H9 (cell line): ENCODE results near the gene ALG14. TPM values are rescaled to one million over a fixed set of nuclear protein-coding genes. Genes with fewer than 3 reads are reported as not detected.

ENCODE experiments used
- DNase-seq: peaks from one replicate; pipeline ENCODE4 v3.0.0-alpha.2; 2017
- H2AFZ ChIP-seq: one replicate; pipeline ENCODE4 v1.6.1; 2013; ENCODE audit warnings: mild to moderate bottlenecking, low read length, control low read depth, moderate library complexity
- H2AK5ac ChIP-seq: 2 replicates; pipeline ENCODE4 v1.6.1; 2013; ENCODE audit warnings: low read length, control low read depth, mixed read lengths; ENCODE audit not compliant: insufficient read length
- H2BK120ac ChIP-seq: one replicate; pipeline ENCODE4 v1.6.1; 2013; ENCODE audit warnings: low read depth, mild to moderate bottlenecking, low read length, control low read depth, inconsistent platforms; ENCODE audit not compliant: poor library complexity, severe bottlenecking
- H2BK12ac ChIP-seq: 2 replicates; pipeline ENCODE4 v1.6.1; 2013; ENCODE audit warnings: low read length, control low read depth, mixed read lengths, low read depth; ENCODE audit not compliant: insufficient read length
- H2BK15ac ChIP-seq: 2 replicates; pipeline ENCODE4 v1.6.1; 2013; ENCODE audit warnings: low read depth, low read length, control low read depth
- H2BK20ac ChIP-seq: one replicate; pipeline ENCODE4 v1.6.1; 2013; ENCODE audit warnings: low read depth, mild to moderate bottlenecking, low read length, control low read depth, inconsistent platforms; ENCODE audit not compliant: poor library complexity, severe bottlenecking
- H2BK5ac ChIP-seq: 2 replicates; pipeline ENCODE4 v1.6.1; 2013; ENCODE audit warnings: low read length, control low read depth, mixed read lengths; ENCODE audit not compliant: insufficient read length
- H3K14ac ChIP-seq: 2 replicates; pipeline ENCODE4 v1.6.1; 2013; ENCODE audit warnings: low read length, control low read depth; ENCODE audit not compliant: insufficient read depth
- H3K18ac ChIP-seq: 2 replicates; pipeline ENCODE4 v1.6.1; 2013; ENCODE audit warnings: low read depth, mild to moderate bottlenecking, mixed read lengths, low read length, control low read depth; ENCODE audit not compliant: insufficient read length
- H3K23ac ChIP-seq: 2 replicates; pipeline ENCODE4 v1.6.1; 2013; ENCODE audit warnings: low read length, control low read depth, mixed read lengths, low read depth; ENCODE audit not compliant: insufficient read length
- H3K23me2 ChIP-seq: 2 replicates; pipeline ENCODE4 v1.6.1; 2013; ENCODE audit warnings: low read depth, mild to moderate bottlenecking, mixed read lengths, low read length, control low read depth; ENCODE audit not compliant: insufficient read length, poor library complexity, severe bottlenecking
- H3K27ac ChIP-seq: 2 replicates; pipeline ENCODE4 v1.5.1; 2013; ENCODE audit warnings: low read length, control low read depth, mixed read lengths, low read depth; ENCODE audit not compliant: insufficient read length
- H3K27me3 ChIP-seq: 2 replicates; pipeline ENCODE4 v1.6.1; 2013; ENCODE audit warnings: low read length, control low read depth, inconsistent platforms; ENCODE audit not compliant: insufficient read depth
- H3K4ac ChIP-seq: 2 replicates; pipeline ENCODE4 v1.6.1; 2013; ENCODE audit warnings: low read depth, mild to moderate bottlenecking, control low read depth, inconsistent platforms, low read length, moderate library complexity
- H3K4me1 ChIP-seq: 2 replicates; pipeline ENCODE4 v1.6.1; 2013; ENCODE audit warnings: low read length, control low read depth, inconsistent platforms; ENCODE audit not compliant: insufficient read depth
- H3K4me2 ChIP-seq: 2 replicates; pipeline ENCODE4 v1.6.1; 2013; ENCODE audit warnings: low read length, control low read depth, mixed read lengths; ENCODE audit not compliant: insufficient read length, insufficient read depth
- H3K56ac ChIP-seq: 2 replicates; pipeline ENCODE4 v1.6.1; 2013; ENCODE audit warnings: low read depth, mild to moderate bottlenecking, mixed read lengths, low read length, control low read depth; ENCODE audit not compliant: insufficient read length
- H3K79me1 ChIP-seq: 2 replicates; pipeline ENCODE4 v1.6.1; 2013; ENCODE audit warnings: low read depth, mild to moderate bottlenecking, moderate library complexity, low read length, control low read depth, inconsistent platforms; ENCODE audit not compliant: insufficient read depth, poor library complexity, severe bottlenecking
- H3K79me2 ChIP-seq: 2 replicates; pipeline ENCODE4 v1.6.1; 2013; ENCODE audit warnings: low read length, control low read depth, inconsistent platforms; ENCODE audit not compliant: insufficient read depth
- H3K9ac ChIP-seq: 2 replicates; pipeline ENCODE4 v1.6.1; 2013; ENCODE audit warnings: low read length, control low read depth, mixed read lengths; ENCODE audit not compliant: insufficient read length; ENCODE audit errors: extremely low read depth
- H3K9me3 ChIP-seq: one replicate; pipeline ENCODE4 v1.6.1; 2013; ENCODE audit warnings: low read depth, low read length, inconsistent platforms; ENCODE audit not compliant: control insufficient read depth
- H3T11ph ChIP-seq: one replicate; pipeline ENCODE4 v1.6.1; 2013; ENCODE audit warnings: mild to moderate bottlenecking, low read length, control low read depth, inconsistent platforms
- H4K20me1 ChIP-seq: one replicate; pipeline ENCODE4 v1.6.1; 2013; ENCODE audit not compliant: control insufficient read depth, insufficient read length, insufficient read depth
- H4K5ac ChIP-seq: 2 replicates; pipeline ENCODE4 v1.6.1; 2013; ENCODE audit warnings: low read depth, mild to moderate bottlenecking, mixed read lengths, low read length, control low read depth; ENCODE audit not compliant: insufficient read length
- H4K8ac ChIP-seq: replicated peaks from 2 replicates; pipeline ENCODE4 v1.6.1; 2013; ENCODE audit warnings: low read length, control low read depth, mixed read lengths, low read depth; ENCODE audit not compliant: insufficient read length
- H4K91ac ChIP-seq: 2 replicates; pipeline ENCODE4 v1.6.1; 2013; ENCODE audit warnings: low read depth, mild to moderate bottlenecking, moderate library complexity, mixed read lengths, low read length, control low read depth; ENCODE audit not compliant: insufficient read length
- H3K27ac Mint-ChIP-seq, 3 experiments: 2 replicates in 2 of 3; 3 replicates in 1 of 3; pipeline ENCODE4 v1.8.0; 2020 to 2021; ENCODE audit warnings: mixed read lengths in 3 of 3, mild to moderate bottlenecking in 1 of 3, moderate library complexity in 1 of 3
- H3K27me3 Mint-ChIP-seq: 2 replicates; pipeline ENCODE4 v1.8.0; 2021; ENCODE audit warnings: low read depth, mild to moderate bottlenecking, moderate library complexity, mixed read lengths
- H3K36me3 Mint-ChIP-seq, 3 experiments: 2 replicates in 2 of 3; 3 replicates in 1 of 3; pipeline ENCODE4 v1.8.0; 2020 to 2021; ENCODE audit warnings: low read depth in 3 of 3, mixed read lengths in 3 of 3; ENCODE audit not compliant: insufficient read depth in 1 of 3
- H3K4me1 Mint-ChIP-seq, 2 experiments: 2 replicates each; pipeline ENCODE4 v1.8.0; 2020; ENCODE audit warnings: mixed read lengths in 2 of 2
- H3K4me3 Mint-ChIP-seq, 2 experiments: 2 replicates in 1 of 2; 3 replicates in 1 of 2; pipeline ENCODE4 v1.8.0; 2020 to 2021; ENCODE audit warnings: mild to moderate bottlenecking in 2 of 2, mixed read lengths in 2 of 2, moderate library complexity in 1 of 2
- H3K9me3 Mint-ChIP-seq, 2 experiments: 2 replicates in 1 of 2; 3 replicates in 1 of 2; pipeline ENCODE4 v1.8.0; 2020; ENCODE audit warnings: mild to moderate bottlenecking in 2 of 2, mixed read lengths in 2 of 2, moderate library complexity in 1 of 2
- CTCF ChIP-seq: fragments of 200-600 bp; sonication (generic); conservative IDR thresholded peaks from 3 replicates; pipeline ENCODE4 v1.8.0; 2021; ENCODE audit warnings: antibody characterized with exemption, mild to moderate bottlenecking
- WGBS: extraction: QIAGEN DNeasy Blood & Tissue Kit; methylation state at CpG from one replicate; pipeline ENCODE4 v1.1.7; 2013; ENCODE audit warnings: missing lambda C conversion rate, low lambda C conversion rate, mixed read lengths; ENCODE audit not compliant: insufficient read length; ENCODE audit errors: extremely low coverage; 5-methylcytosine and 5-hydroxymethylcytosine counted together
- total RNA-seq: library from RNA; stranded (reverse); gene quantifications from 2 replicates; pipeline ENCODE4 v1.2.1, GENCODE V29; 2021

ALG14 gene
- total RNA-seq, 1 experiment from 2014 or later, result 2.5 TPM

GRCh38 chr1:95098196-95098595 is 25.4 kb upstream of the ALG14 start:
- no peak overlapping the region for H2BK15ac ChIP-seq
- Mint-ChIP-seq H3K9me3 (no peaks in the 10 kb centered on the region), H3K27me3 (no peaks in the 10 kb centered on the region), H3K4me3 (no peak overlapping the region), H3K27ac (no peak overlapping the region), H3K36me3 (no peaks in the 10 kb centered on the region), H3K4me1 (no peaks in the 10 kb centered on the region)
- no peak overlapping the region for H3K56ac ChIP-seq
- no peak overlapping the region for H2AK5ac ChIP-seq
- no peak for TF ChIP-seq CTCF
- H3K27me3 ChIP-seq, result no peaks in the 10 kb centered on the region
- no peaks in the 10 kb centered on the region for H4K20me1 ChIP-seq
- H3K27ac ChIP-seq, result no peak overlapping the region
- no peak overlapping the region for H3K4me2 ChIP-seq
- no peak for DNase-seq
- no peak overlapping the region for H3K14ac ChIP-seq
- no peak overlapping the region for H3K4ac ChIP-seq
- no peak overlapping the region for H2BK120ac ChIP-seq
- no peaks in the 10 kb centered on the region for H3K9me3 ChIP-seq
- H3K79me2 ChIP-seq, result no peaks in the 10 kb centered on the region
- H3K79me1 ChIP-seq, result no peaks in the 10 kb centered on the region
- no peak overlapping the region for H3T11ph ChIP-seq
- no peak overlapping the region for H3K23ac ChIP-seq
- no CpG with 5 or more reads among the region's 4 CpGs for WGBS
- no peaks in the 10 kb centered on the region for H3K4me1 ChIP-seq
- H4K8ac ChIP-seq, result no peak overlapping the region
- no peak overlapping the region for H3K18ac ChIP-seq
- H4K5ac ChIP-seq, result no peak overlapping the region
- no peaks in the 10 kb centered on the region for H3K23me2 ChIP-seq
- no peak overlapping the region for H2AFZ ChIP-seq
- H2BK5ac ChIP-seq, result no peak overlapping the region
- H3K9ac ChIP-seq, result no peak overlapping the region
- no peak overlapping the region for H2BK12ac ChIP-seq
- H4K91ac ChIP-seq, result no peak overlapping the region
- no peak overlapping the region for H2BK20ac ChIP-seq
